ENCODE data around the gene SMURF1.

The SMURF1 gene

GRCh38 chr7:98997846-98998245, 146.1 kb downstream of the SMURF1 start:
- TF ChIP-seq ZFX (IDR thresholded peaks at IDR 0.05; ENCODE audit: borderline replicate concordance) (no peak), CTCF (IDR thresholded peaks at IDR 0.05) (no peak)
- no peak overlapping the region for H3K27ac ChIP-seq

GRCh38 chr7:98996150-98996552, 147.8 kb downstream of the SMURF1 start:
- no peak overlapping the region for H3K27ac ChIP-seq
- no peak for TF ChIP-seq ZFX (IDR thresholded peaks at IDR 0.05; ENCODE audit: borderline replicate concordance)
- no peak for TF ChIP-seq CTCF (IDR thresholded peaks at IDR 0.05)

- TF ChIP-seq ZFX (IDR thresholded peaks at IDR 0.05; ENCODE audit: borderline replicate concordance) (no peak), CTCF (IDR thresholded peaks at IDR 0.05) (no peak)
- no peak overlapping the region for H3K27ac ChIP-seq
Measured at GRCh38 chr7:98995523-98996149, 148.3 kb downstream of the SMURF1 start.

- H3K27ac ChIP-seq = no peak overlapping the region
- TF ChIP-seq ZFX (IDR thresholded peaks at IDR 0.05; ENCODE audit: borderline replicate concordance) (no peak), CTCF (IDR thresholded peaks at IDR 0.05) (no peak)
Measured at GRCh38 chr7:98995111-98995510, 148.8 kb downstream of the SMURF1 start.

GRCh38 chr7:98994046-98994944, 149.6 kb downstream of the SMURF1 start:
- H3K27ac ChIP-seq = no peak overlapping the region
- TF ChIP-seq CTCF (IDR thresholded peaks at IDR 0.05) (no peak), ZFX (IDR thresholded peaks at IDR 0.05; ENCODE audit: borderline replicate concordance) (no peak)

GRCh38 chr7:98993024-98993897, 150.6 kb downstream of the SMURF1 start:
- no peak overlapping the region for H3K27ac ChIP-seq
- TF ChIP-seq CTCF (IDR thresholded peaks at IDR 0.05) (peak; percentile 50; the same call in 1 of the 2 replicates), ZFX (IDR thresholded peaks at IDR 0.05; ENCODE audit: borderline replicate concordance) (no peak)
